ENCODE data around the gene NRXN3.

DNA sequence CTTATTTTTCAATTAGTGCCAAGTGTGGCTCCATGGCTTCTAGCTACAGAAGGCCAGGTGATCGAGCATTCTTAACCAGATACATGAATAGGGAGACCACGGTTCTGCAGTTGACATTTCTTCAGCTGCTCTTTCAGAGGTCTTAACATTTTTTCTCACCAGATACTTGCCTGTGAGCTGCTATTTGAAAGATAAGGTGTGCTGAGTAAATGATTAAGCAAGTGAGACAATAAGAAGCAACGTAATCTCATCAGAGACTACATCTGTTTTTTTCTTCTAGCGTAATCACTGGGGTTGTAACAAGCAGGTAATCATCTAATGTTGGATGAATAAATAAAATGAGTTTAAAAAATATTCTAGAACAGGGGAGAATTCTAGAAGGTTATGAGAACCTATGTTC, 1128.2 kb downstream of the NRXN3 start:
- TF ChIP-seq CTCF (conservative IDR thresholded peaks at IDR 0.05; ENCODE audit: low read depth, low read length) (no peak), CEBPB (IDR thresholded peaks at IDR 0.05; ENCODE audit: low read depth, low read length) (no peak), POLR2A (IDR thresholded peaks at IDR 0.05; ENCODE audit: low read depth, low read length) (no peak), MAZ (IDR thresholded peaks at IDR 0.05; ENCODE audit: borderline replicate concordance, low read depth, low read length) (no peak)
- TF ChIP-seq, protein P1, sequence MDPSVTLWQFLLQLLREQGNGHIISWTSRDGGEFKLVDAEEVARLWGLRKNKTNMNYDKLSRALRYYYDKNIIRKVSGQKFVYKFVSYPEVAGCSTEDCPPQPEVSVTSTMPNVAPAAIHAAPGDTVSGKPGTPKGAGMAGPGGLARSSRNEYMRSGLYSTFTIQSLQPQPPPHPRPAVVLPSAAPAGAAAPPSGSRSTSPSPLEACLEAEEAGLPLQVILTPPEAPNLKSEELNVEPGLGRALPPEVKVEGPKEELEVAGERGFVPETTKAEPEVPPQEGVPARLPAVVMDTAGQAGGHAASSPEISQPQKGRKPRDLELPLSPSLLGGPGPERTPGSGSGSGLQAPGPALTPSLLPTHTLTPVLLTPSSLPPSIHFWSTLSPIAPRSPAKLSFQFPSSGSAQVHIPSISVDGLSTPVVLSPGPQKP (IDR thresholded peaks at IDR 0.05; ENCODE audit: borderline replicate concordance, low read depth, low read length) = no peak

Data from IMR-90 (cell line).